Glutamatergic neuron (in vitro differentiated cells): ENCODE measurements around the gene C1QTNF1. TPM values are rescaled to one million over a fixed set of nuclear protein-coding genes. Genes with fewer than 3 reads are reported as not detected.

Source experiments
- DNase-seq: peaks from one replicate; pipeline ENCODE4 v3.0.0; 2022
- H3K27ac Mint-ChIP-seq: one replicate; pipeline ENCODE4 v1.8.0; 2020; ENCODE audit warnings: mild to moderate bottlenecking, mixed read lengths, inconsistent platforms; ENCODE audit not compliant: unreplicated experiment
- H3K27me3 Mint-ChIP-seq: one replicate; pipeline ENCODE4 v1.8.0; 2020; ENCODE audit warnings: mild to moderate bottlenecking, moderate library complexity, mixed read lengths, inconsistent platforms; ENCODE audit not compliant: unreplicated experiment
- H3K36me3 Mint-ChIP-seq: one replicate; pipeline ENCODE4 v1.8.0; 2020; ENCODE audit warnings: mild to moderate bottlenecking, mixed read lengths, inconsistent platforms; ENCODE audit not compliant: unreplicated experiment
- H3K4me1 Mint-ChIP-seq: one replicate; pipeline ENCODE4 v1.8.0; 2020; ENCODE audit warnings: mild to moderate bottlenecking, low read depth, mixed read lengths, inconsistent platforms; ENCODE audit not compliant: unreplicated experiment
- H3K4me3 Mint-ChIP-seq: one replicate; pipeline ENCODE4 v1.8.0; 2020; ENCODE audit warnings: mild to moderate bottlenecking, mixed read lengths, inconsistent platforms; ENCODE audit not compliant: unreplicated experiment
- H3K9me3 Mint-ChIP-seq: one replicate; pipeline ENCODE4 v1.8.0; 2020; ENCODE audit warnings: mild to moderate bottlenecking, moderate library complexity, mixed read lengths, inconsistent platforms; ENCODE audit not compliant: unreplicated experiment
- CTCF ChIP-seq: fragments of 200-600 bp; sonication (generic); IDR thresholded peaks from one replicate; pipeline ENCODE4 v1.5.0; 2021; ENCODE audit not compliant: partially characterized antibody, unreplicated experiment
- total RNA-seq: library from RNA; stranded (reverse); fragmentation: NEBNext Ultra II Directional; extraction: Animal tissue kit (Norgen Biotek cat#: 25700); gene quantifications from one replicate; pipeline ENCODE4 v1.2.1, GENCODE V29; 2021; ENCODE audit not compliant: unreplicated experiment

C1QTNF1 gene
- total RNA-seq, 1 donor from 2014 or later = 0.15 TPM

- no peak overlapping the region for H3K27ac Mint-ChIP-seq
- peaks cover 12% of the 10 kb centered on the region for H3K27me3 Mint-ChIP-seq
- no peak for TF ChIP-seq CTCF
- no peaks in the 10 kb centered on the region for H3K36me3 Mint-ChIP-seq
- no peak for DNase-seq
- H3K9me3 Mint-ChIP-seq = peaks cover 9% of the 10 kb centered on the region
- peaks cover 8% of the 10 kb centered on the region for H3K4me1 Mint-ChIP-seq
- H3K4me3 Mint-ChIP-seq = no peak overlapping the region
Measured at GRCh38 chr17:79094261-79094660, 70.3 kb downstream of the C1QTNF1 start.

- Mint-ChIP-seq H3K4me1 (peaks cover 9% of the 10 kb centered on the region), H3K4me3 (no peak overlapping the region), H3K9me3 (peaks cover 13% of the 10 kb centered on the region), H3K27ac (peak overlapping the region; percentile 38), H3K36me3 (no peaks in the 10 kb centered on the region), H3K27me3 (peaks cover 16% of the 10 kb centered on the region)
- TF ChIP-seq CTCF = no peak
- DNase-seq = no peak
Measured at GRCh38 chr17:79095345-79096055, 71.5 kb downstream of the C1QTNF1 start.

- no peak overlapping the region for H3K4me3 Mint-ChIP-seq
- peaks cover 11% of the 10 kb centered on the region for H3K9me3 Mint-ChIP-seq
- no peak for DNase-seq
- H3K4me1 Mint-ChIP-seq = peaks cover 7% of the 10 kb centered on the region
- H3K27me3 Mint-ChIP-seq = peaks cover 14% of the 10 kb centered on the region
- no peak for TF ChIP-seq CTCF
- no peaks in the 10 kb centered on the region for H3K36me3 Mint-ChIP-seq
- H3K27ac Mint-ChIP-seq = no peak overlapping the region
Measured at GRCh38 chr17:79096477-79096876, 72.5 kb downstream of the C1QTNF1 start.

GRCh38 chr17:79097226-79098055, 73.5 kb downstream of the C1QTNF1 start:
- DNase-seq = no peak
- no peak for TF ChIP-seq CTCF

More at GRCh38 chr17:79097226-79098055, 73.5 kb downstream of the C1QTNF1 start:
- Mint-ChIP-seq H3K27ac (no peak overlapping the region), H3K4me3 (no peak overlapping the region), H3K27me3 (peaks cover 14% of the 10 kb centered on the region), H3K36me3 (no peaks in the 10 kb centered on the region), H3K9me3 (peaks cover 7% of the 10 kb centered on the region), H3K4me1 (peaks cover 6% of the 10 kb centered on the region)
